CD4-positive, alpha-beta T cell treated with Interferon alpha-2 for 1 hour (primary cell): ENCODE results near the gene CATSPER3.

Experiments used
- DNase-seq, 2 donors: peaks; one replicate each; pipeline ENCODE4 v3.0.0-alpha.2; 2020 to 2022

Gene CATSPER3

GRCh38 chr5:135012033-135012588, 44.4 kb downstream of the CATSPER3 start:
- no peak for DNase-seq

DNA sequence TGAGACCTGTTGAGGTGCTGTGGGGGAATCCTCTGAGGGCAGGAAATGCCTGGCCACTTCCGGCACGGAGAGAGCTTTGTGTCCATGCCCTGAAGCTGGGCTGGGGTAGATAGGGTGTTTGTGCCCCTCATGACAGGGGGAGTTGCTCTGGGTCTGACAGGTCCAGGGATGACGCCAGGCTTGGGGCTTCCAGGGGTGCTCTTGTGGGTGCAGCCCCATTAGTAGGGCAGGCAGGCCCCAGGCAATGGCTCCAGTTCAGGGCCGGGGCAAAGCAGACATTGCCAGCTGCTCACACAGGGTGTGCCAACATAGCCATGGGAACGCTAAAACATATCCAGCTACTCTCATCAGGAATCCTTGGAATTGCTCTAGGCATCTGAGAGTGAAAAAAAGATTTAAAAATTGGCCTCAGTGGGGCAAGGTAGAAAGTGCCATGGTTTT, 45.3 kb downstream of the CATSPER3 start:
- no peak for DNase-seq

- DNase-seq: no peak
Measured at GRCh38 chr5:135013445-135013844, 45.7 kb downstream of the CATSPER3 start.

DNA sequence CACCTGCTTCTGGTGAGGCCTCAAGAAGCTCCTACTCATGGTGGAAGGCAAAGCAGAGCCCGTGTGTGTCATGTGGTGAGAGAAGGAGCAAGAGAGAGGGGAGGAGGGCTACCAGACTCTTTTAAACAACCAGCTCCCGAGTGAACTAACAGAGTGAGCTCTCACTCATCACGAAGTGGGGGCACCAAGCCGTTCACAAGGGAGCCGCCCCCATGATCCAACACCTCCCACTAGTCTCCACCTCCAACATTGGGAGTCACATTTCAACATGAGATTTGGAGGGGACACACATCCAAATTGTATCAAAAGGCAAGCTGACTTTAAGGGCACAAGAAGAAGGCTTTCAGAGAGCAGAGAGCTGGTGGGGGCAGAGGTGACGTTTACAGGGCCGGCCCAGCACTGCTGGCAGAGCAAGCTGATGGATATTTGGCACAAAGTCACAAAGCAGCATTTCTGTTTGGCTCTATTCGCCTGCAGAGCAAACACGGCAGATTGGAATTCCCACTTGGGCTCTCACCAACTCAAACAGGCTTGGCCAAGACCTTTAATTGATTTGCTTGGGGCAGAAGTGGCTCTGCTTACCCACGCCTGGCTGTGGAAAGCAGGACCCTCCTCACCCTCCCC, 46.4 kb downstream of the CATSPER3 start:
- no peak for DNase-seq

GRCh38 chr5:135015942-135016341, 48.2 kb downstream of the CATSPER3 start:
- DNase-seq: no peak

GRCh38 chr5:135016861-135017290, 49.2 kb downstream of the CATSPER3 start:
- no peak for DNase-seq

DNA sequence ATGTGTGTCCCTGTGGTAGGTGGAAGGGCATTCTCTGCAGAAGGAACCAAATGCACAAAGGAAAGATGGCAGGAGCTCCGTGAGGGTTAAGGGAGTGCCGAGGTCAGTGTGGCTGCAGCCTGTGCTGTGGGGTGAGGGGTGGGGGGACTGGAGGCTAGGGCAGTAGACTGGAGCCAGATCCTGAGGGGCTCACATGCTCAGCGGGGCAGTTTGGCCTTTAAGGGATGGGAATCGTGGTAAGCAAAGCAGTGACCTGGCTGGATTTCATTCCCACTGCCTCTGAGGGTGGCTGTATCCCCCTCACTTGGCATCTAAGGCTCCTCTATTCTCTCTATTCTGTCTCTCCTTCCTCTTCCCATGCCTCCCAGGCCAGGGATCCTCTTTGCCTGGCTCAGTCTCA, 50.8 kb downstream of the CATSPER3 start:
- DNase-seq: no peak

DNA sequence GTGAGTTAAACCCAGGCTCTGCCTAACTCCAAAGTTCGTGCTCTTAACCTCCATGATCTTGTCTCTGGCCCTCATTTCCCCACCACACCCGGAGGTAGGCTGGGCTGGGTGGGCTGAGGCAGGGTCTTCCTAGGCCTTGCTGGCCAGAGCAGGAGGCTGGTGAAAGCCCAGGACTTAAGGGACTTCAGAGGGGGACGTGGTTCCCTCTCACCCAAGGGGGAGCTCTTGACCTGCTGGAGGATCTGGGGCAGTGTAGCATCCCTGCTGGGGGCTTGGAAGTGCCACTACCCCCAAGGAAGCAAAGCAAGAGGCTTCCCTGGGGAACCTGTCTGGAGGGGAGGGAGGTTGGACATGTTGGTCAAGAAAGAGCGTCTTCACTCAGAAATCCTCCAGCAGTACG, 51.6 kb downstream of the CATSPER3 start:
- no peak for DNase-seq

- DNase-seq: no peak
Measured at GRCh38 chr5:135020111-135020895, 52.6 kb downstream of the CATSPER3 start.

DNA sequence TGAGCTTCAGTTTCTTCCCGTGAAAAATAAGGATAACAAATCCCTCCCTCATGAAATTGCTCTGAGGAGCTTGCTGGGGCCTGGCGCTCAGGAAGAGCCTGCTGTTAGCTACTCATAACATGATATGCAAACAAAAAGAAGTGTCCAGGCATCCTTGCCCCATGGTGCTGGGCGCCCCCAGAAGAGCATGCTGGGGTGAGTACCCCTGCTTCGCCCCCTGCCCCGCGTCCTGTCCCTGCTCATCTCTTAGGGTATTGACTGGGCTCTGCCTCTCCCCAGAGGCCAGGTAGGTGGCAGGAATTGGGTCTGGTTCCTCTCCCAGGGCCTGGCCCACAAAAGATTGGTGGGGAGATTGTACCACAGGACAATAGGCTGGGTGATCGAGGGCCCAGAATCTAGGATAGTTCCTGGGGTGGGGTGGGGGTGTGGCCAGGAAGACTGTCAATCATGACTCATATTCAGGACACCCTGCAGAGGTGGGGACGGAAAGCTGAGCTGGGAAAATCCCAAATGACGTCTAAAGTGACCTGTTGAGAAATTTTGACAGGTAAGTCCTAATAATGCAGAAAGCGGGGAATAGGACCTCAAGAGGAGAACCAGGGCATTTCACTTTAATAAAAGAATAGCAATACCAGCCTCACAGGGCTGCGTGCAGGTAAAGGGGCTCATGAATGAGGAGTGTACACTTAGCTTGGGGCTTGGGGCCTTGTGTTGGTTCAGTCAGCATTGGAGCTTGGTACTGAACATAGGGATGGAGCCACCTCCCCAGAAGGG, 57.4 kb downstream of the CATSPER3 start:
- DNase-seq: no peak

DNA sequence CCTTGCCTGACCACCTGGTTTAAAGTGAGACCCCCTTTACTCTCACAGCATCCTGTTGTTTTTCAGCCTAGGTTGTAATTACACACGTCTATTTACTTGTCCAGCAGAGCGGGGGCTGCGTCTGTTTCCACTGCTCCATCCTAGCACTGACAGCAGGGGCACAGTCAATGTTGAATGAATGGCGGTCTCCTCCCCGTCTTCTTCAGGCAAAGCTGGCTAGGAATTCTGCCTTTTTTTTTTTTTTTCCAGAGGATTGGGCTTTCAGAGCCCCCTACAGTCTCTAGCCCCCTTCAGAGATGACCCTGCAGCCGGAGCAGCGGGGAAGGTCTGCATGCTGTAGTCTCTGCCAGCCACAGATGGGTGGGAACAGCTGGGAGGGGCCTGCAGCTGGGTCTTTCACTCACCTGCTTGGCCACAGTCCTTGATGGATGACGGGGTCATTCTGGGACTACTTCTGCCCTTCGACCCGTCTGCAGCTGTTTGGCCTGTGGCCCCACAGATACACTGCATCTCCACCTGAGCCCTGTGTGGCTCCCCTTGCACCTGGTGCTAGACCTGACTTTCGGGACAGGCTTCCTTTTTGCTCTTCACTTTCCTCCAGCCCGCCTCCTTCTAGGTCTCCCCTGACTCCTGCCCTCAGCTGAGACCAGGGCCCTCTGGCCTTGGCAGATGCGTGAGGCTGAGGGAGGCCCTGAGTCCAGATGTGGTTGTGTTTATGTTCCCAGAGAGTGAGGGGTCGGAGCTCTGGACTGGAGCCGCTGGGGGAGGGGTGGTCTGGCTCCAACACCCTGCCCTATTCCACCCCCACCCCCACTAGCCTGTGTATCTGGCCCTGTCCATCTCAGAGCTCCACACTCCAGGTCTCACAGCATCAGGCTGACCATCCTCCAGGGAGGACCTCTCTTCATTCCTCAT, 58.3 kb downstream of the CATSPER3 start:
- DNase-seq: no peak

GRCh38 chr5:135026645-135027265, 59.0 kb downstream of the CATSPER3 start:
- no peak for DNase-seq

DNA sequence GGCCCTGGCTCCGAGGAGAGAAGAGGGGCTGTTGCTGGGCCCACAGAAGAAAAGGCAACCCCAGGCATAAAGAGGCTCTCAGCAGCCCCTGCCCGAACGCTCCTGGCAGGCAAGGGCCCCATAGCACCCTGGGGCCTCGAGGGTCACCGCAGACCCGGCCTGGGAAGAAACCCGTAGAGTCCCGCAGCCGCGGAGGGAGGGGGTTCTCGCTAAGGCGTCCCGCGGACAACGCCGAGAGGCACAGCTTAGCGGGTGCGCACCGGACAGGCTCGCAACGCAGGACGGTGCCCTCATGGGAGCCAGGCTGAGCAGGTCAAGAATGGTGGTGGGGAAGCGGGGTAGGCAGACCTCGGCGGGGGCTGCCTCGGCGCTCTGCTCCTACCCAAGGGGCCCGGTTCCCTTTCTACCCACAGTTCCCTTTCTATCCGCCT, 59.6 kb downstream of the CATSPER3 start:
- DNase-seq: no peak

DNA sequence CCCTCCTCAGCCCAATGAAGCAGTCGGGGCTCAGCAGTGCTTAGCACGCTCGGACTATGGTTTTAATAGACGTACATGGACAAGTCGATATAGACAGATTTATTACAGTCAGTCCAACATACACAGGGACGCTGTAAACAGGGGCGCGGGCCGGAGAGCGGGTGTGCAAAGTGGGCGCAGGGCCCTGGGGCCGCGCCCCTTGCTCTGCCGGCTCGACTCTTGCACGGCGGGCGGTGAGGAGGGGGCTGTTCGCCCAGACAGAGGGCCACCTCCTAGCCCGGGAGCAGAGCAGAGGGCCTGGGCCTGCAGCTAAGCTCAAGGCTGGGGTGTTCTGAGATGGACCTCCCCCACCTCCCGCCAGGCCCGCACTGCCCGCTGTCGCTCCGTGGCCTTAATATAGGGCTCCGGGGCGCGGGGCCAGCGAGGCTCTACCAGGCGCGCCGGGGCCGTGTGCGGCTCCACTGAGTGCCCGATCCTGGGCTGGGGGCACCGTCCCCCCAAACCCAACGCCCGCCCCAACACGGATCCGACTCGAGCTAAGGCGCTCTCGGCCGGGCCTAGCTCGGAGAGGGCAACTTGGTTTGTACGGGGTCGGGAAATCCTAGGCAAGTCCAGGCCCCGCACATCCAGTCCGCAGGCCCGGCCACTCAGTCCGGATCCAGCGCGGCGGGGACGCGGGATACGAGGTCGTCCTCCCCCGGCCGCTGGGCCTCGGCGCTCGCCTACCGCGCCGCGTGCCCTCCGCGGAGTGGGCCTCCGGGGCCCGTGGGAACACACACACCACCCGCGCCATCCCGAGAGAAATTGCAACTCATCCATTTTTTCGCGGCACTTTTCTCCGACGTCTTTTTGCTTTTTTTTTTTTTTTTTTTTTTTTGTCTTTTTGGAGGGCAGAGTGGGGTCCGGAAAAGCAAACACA, 60.2 kb downstream of the CATSPER3 start:
- DNase-seq: no peak

GRCh38 chr5:135028791-135029476, 61.2 kb downstream of the CATSPER3 start:
- no peak for DNase-seq

- DNase-seq: no peak
Measured at GRCh38 chr5:135029477-135030122, 61.9 kb downstream of the CATSPER3 start.

- DNase-seq: no peak
Measured at GRCh38 chr5:135030123-135030955, 62.6 kb downstream of the CATSPER3 start.
